Measurements from ENCODE around the gene ABCA7.

DNA sequence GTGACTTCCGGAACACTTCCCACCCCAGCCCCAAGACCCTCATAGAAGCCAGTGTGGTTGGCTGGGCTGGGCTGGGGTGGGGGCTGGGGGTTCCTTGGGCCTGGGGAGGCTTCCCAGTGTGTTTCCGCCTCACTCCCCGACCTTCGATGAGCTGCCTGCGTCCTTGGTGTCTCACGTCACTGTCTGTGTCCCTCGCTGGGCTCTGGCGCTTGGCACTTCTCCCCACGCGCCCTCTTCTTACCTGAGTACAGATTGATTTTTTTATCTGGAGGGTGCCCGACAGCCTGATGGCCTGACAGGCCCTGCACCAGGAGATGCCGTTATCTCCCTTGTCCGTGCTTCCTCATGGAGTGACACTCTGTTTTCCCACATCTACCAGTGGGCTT is 47.2 kb upstream of the ABCA7 start:
- TF ChIP-seq, protein P1, sequence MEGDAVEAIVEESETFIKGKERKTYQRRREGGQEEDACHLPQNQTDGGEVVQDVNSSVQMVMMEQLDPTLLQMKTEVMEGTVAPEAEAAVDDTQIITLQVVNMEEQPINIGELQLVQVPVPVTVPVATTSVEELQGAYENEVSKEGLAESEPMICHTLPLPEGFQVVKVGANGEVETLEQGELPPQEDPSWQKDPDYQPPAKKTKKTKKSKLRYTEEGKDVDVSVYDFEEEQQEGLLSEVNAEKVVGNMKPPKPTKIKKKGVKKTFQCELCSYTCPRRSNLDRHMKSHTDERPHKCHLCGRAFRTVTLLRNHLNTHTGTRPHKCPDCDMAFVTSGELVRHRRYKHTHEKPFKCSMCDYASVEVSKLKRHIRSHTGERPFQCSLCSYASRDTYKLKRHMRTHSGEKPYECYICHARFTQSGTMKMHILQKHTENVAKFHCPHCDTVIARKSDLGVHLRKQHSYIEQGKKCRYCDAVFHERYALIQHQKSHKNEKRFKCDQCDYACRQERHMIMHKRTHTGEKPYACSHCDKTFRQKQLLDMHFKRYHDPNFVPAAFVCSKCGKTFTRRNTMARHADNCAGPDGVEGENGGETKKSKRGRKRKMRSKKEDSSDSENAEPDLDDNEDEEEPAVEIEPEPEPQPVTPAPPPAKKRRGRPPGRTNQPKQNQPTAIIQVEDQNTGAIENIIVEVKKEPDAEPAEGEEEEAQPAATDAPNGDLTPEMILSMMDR (IDR thresholded peaks at IDR 0.05): no peak
- TF ChIP-seq POLR2A (IDR thresholded peaks at IDR 0.05) (no peak), POLR2AphosphoS5 (IDR thresholded peaks at IDR 0.05) (no peak), EP300 (IDR thresholded peaks at IDR 0.05) (no peak)

All from sigmoid colon (tissue), 4 donors.